Hepatocyte (in vitro differentiated cells): ENCODE measurements around the gene MICU1. TPM values are rescaled to one million over a fixed set of nuclear protein-coding genes. Genes with fewer than 3 reads are reported as not detected.
A peak's percentile ranks its signal among the peaks of the same experiment; 100 is the strongest.

Source experiments
- DNase-seq: peaks from one replicate; pipeline ENCODE4 v3.0.0-alpha.2; 2016; ENCODE audit warnings: low spot score
- H2AFZ ChIP-seq: fragments of 200-600 bp; sonication (generic); 2 replicates; pipeline ENCODE4 v1.6.0; 2016; ENCODE audit warnings: antibody characterized with exemption, mild to moderate bottlenecking
- H3K27ac ChIP-seq: fragments of 200-600 bp; sonication (generic); 2 replicates; pipeline ENCODE4 v1.5.1; 2016; ENCODE audit warnings: mild to moderate bottlenecking
- H3K27me3 ChIP-seq: fragments of 200-600 bp; sonication (generic); 2 replicates; pipeline ENCODE4 v1.6.1; 2016
- H3K36me3 ChIP-seq: fragments of 200-600 bp; sonication (generic); replicated peaks from 2 replicates; pipeline ENCODE4 v1.5.1; 2016; ENCODE audit warnings: low read depth; ENCODE audit not compliant: insufficient read depth
- H3K4me1 ChIP-seq: fragments of 200-600 bp; sonication (generic); 2 replicates; pipeline ENCODE4 v1.5.1; 2016; ENCODE audit warnings: mild to moderate bottlenecking, moderate library complexity; ENCODE audit not compliant: insufficient read depth
- H3K4me2 ChIP-seq: fragments of 200-600 bp; sonication (generic); 2 replicates; pipeline ENCODE4 v1.6.0; 2016
- H3K4me3 ChIP-seq: fragments of 200-600 bp; sonication (generic); 2 replicates; pipeline ENCODE4 v1.5.1; 2016; ENCODE audit warnings: mild to moderate bottlenecking
- H3K79me2 ChIP-seq: fragments of 200-600 bp; sonication (generic); 2 replicates; pipeline ENCODE4 v1.6.0; 2017; ENCODE audit warnings: mild to moderate bottlenecking
- H3K9me2 ChIP-seq: fragments of 200-600 bp; sonication (generic); replicated peaks from 2 replicates; pipeline ENCODE4 v1.6.0; 2017; ENCODE audit warnings: mild to moderate bottlenecking; ENCODE audit not compliant: insufficient read depth
- H3K9me3 ChIP-seq: fragments of 200-600 bp; sonication (generic); 2 replicates; pipeline ENCODE4 v1.5.1; 2016; ENCODE audit warnings: low read depth, mild to moderate bottlenecking
- H4K20me1 ChIP-seq: fragments of 200-600 bp; sonication (generic); 2 replicates; pipeline ENCODE4 v1.6.0; 2016; ENCODE audit warnings: mild to moderate bottlenecking; ENCODE audit not compliant: insufficient read depth, poor library complexity, severe bottlenecking
- CTCF ChIP-seq: fragments of 200-600 bp; sonication (generic); IDR thresholded peaks from 2 replicates; pipeline ENCODE4 v1.5.1; 2016; ENCODE audit warnings: antibody characterized with exemption, mild to moderate bottlenecking; ENCODE audit not compliant: poor library complexity
- EZH2 ChIP-seq: fragments of 200-600 bp; sonication (generic); IDR thresholded peaks from 2 replicates; pipeline ENCODE4 v1.6.1; 2016; ENCODE audit warnings: antibody characterized with exemption, mild to moderate bottlenecking, borderline replicate concordance
- EZH2phosphoT487 ChIP-seq: fragments of 200-600 bp; sonication (generic); IDR thresholded peaks from one replicate; pipeline ENCODE4 v1.6.1; 2018; ENCODE audit warnings: antibody characterized with exemption, mild to moderate bottlenecking, low read depth, moderate library complexity; ENCODE audit not compliant: unreplicated experiment, severe bottlenecking
- WGBS: methylation state at CpG from one replicate; pipeline ENCODE4 v1.1.6; 2016; ENCODE audit warnings: low lambda C conversion rate; ENCODE audit errors: missing lambda C conversion rate; 5-methylcytosine and 5-hydroxymethylcytosine counted together
- polyA plus RNA-seq: library from polyadenylated mRNA; unstranded; fragments of >200 nt; fragmentation: Nextera tagmentation; extraction: Ambion mirVana; gene quantifications from 2 replicates; pipeline ENCODE4 v1.2.1, GENCODE V29; 2016
- total RNA-seq: library from RNA; depleted of rRNA; stranded (reverse); fragments of >200 nt; gene quantifications from 2 replicates; pipeline ENCODE4 v1.2.3, GENCODE V29; 2014

MICU1 gene
- total and polyA plus RNA-seq, 2 experiments from 2014 or later = 34.0 to 60.1 TPM

DNA sequence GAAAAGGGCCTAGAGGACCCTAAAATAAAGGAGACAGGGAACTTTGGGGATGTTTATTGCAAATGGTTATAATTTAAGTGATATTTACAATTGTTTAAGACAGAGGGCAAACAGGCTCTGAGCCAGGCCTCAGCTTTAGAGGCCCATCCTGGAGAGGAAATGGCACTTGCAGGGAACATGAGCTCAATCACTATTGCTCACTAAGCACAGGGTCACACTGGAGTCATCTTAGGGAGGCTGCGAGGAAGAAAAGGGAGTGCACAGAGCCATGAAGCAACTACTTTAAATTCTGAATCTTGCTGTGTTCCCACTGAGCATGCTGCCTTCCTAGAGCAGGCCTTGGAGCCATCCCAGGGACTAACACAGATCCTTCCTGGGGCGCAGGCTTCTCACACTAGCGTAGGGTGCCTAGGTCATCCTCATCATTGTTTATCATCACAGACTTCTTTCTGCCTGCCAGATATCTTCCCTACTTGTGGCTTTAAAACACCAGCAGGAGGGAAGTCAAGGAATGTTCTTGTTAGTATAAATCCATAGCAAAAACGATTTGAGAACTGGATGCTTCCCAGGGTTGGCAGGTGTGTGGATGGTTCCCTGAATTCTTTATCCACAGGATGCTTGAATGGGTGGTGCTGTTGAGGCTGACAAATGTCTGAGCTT, 258.4 kb downstream of the MICU1 start:
- Histone ChIP-seq H4K20me1 (no peaks in the 10 kb centered on the region), H3K9me3 (no peaks in the 10 kb centered on the region), H3K9me2 (no peaks in the 10 kb centered on the region), H3K4me2 (no peak overlapping the region), H3K4me1 (peaks cover 6% of the 10 kb centered on the region), H3K4me3 (no peak overlapping the region), H3K79me2 (no peaks in the 10 kb centered on the region), H2AFZ (no peak overlapping the region), H3K36me3 (no peaks in the 10 kb centered on the region), H3K27ac (no peak overlapping the region), H3K27me3 (no peaks in the 10 kb centered on the region)
- WGBS = 92% methylated on average over 4 of the region's 4 CpGs
- TF ChIP-seq CTCF = no peak
- no peak for TF ChIP-seq EZH2phosphoT487
- no peak for TF ChIP-seq EZH2
- no peak for DNase-seq

- H4K20me1 ChIP-seq = no peaks in the 10 kb centered on the region
- no peak overlapping the region for H3K4me2 ChIP-seq
- no peaks in the 10 kb centered on the region for H3K79me2 ChIP-seq
- H3K9me3 ChIP-seq = no peaks in the 10 kb centered on the region
- H3K4me3 ChIP-seq = no peak overlapping the region
- TF ChIP-seq EZH2 (no peak), CTCF (no peak), EZH2phosphoT487 (no peak)
- H3K4me1 ChIP-seq = peaks cover 6% of the 10 kb centered on the region
- DNase-seq = no peak
- H3K9me2 ChIP-seq = no peaks in the 10 kb centered on the region
- no peaks in the 10 kb centered on the region for H3K27me3 ChIP-seq
- WGBS = 89% methylated on average over 7 of the region's 7 CpGs
- peak overlapping the region; percentile 5 for H3K27ac ChIP-seq
- H2AFZ ChIP-seq = no peak overlapping the region
- H3K36me3 ChIP-seq = no peaks in the 10 kb centered on the region
Measured at GRCh38 chr10:72365106-72365895, 260.6 kb downstream of the MICU1 start.

DNA sequence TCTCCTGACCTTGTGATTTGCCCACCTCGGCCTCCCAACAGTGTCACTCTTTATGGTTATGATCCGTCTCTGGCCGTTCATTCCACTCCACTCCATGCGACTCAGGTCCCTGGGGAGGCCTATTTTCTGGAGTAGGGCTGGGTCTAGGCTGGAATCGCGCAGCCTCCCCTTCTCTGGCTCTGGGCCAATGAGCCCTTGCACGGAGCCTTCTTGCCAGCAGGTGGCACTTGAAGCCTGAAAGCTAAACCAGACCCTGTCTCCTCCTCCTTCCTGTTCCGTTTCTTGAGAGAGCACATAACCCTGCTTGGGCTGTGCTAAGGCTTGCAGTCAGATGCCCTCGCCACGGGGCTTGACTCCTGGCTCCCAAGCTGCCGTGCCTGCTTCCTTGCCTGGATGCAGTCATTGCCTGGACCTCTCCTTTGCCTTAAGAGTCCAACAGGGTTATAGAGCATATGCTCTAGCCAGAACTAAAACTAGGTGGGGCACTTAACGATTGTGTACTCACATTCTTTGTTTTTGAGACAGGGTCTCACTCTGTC, 261.6 kb downstream of the MICU1 start:
- TF ChIP-seq EZH2 = no peak
- TF ChIP-seq CTCF = peak; percentile 92
- H3K27ac ChIP-seq = peak overlapping the region; percentile 5
- H4K20me1 ChIP-seq = no peaks in the 10 kb centered on the region
- H3K27me3 ChIP-seq = no peaks in the 10 kb centered on the region
- H3K79me2 ChIP-seq = no peaks in the 10 kb centered on the region
- DNase-seq = peak; percentile 93
- 17% methylated on average over 12 of the region's 12 CpGs for WGBS
- H3K4me3 ChIP-seq = no peak overlapping the region
- no peaks in the 10 kb centered on the region for H3K36me3 ChIP-seq
- peaks cover 6% of the 10 kb centered on the region for H3K4me1 ChIP-seq
- H3K4me2 ChIP-seq = peak overlapping the region; percentile 64
- H2AFZ ChIP-seq = peak overlapping the region; percentile 50
- no peaks in the 10 kb centered on the region for H3K9me3 ChIP-seq
- H3K9me2 ChIP-seq = no peaks in the 10 kb centered on the region
